ENCODE measurements around the gene FAM53B.

The FAM53B gene

GRCh38 chr10:124656541-124656940 lies 87.6 kb downstream of the FAM53B start:
- no peak for DNase-seq

- no peak for DNase-seq
These were observed 88.1 kb downstream of the FAM53B start for GRCh38 chr10:124656113-124656490.

GRCh38 chr10:124655191-124656112 lies 88.7 kb downstream of the FAM53B start:
- no peak for DNase-seq

- no peak for DNase-seq
These were observed 89.5 kb downstream of the FAM53B start for GRCh38 chr10:124654686-124655085.

- no peak for DNase-seq
These were observed 90.1 kb downstream of the FAM53B start for GRCh38 chr10:124653811-124654651.

GRCh38 chr10:124653311-124653710 lies 90.9 kb downstream of the FAM53B start:
- DNase-seq = no peak

- DNase-seq = no peak
These were observed 91.5 kb downstream of the FAM53B start for GRCh38 chr10:124652701-124653100.

GRCh38 chr10:124652200-124652599 lies 92.0 kb downstream of the FAM53B start:
- DNase-seq = no peak

GRCh38 chr10:124651402-124651891 lies 92.7 kb downstream of the FAM53B start:
- DNase-seq = no peak

- DNase-seq = no peak
These were observed 93.3 kb downstream of the FAM53B start for GRCh38 chr10:124650820-124651401.

- no peak for DNase-seq
These were observed 93.9 kb downstream of the FAM53B start for GRCh38 chr10:124650263-124650662.

- no peak for DNase-seq
These were observed 95.0 kb downstream of the FAM53B start for GRCh38 chr10:124649214-124649613.

GRCh38 chr10:124648738-124649137 lies 95.4 kb downstream of the FAM53B start:
- DNase-seq = peak; percentile 16

GRCh38 chr10:124648131-124648475 lies 96.1 kb downstream of the FAM53B start:
- no peak for DNase-seq

GRCh38 chr10:124647421-124648130 lies 96.6 kb downstream of the FAM53B start:
- no peak for DNase-seq

GRCh38 chr10:124646483-124647352 lies 97.5 kb downstream of the FAM53B start:
- DNase-seq = no peak

- no peak for DNase-seq
These were observed 98.6 kb downstream of the FAM53B start for GRCh38 chr10:124645467-124646095.

GRCh38 chr10:124644771-124645415 lies 99.3 kb downstream of the FAM53B start:
- DNase-seq = no peak

GRCh38 chr10:124644236-124644635 lies 99.9 kb downstream of the FAM53B start:
- DNase-seq = no peak

- DNase-seq = peak; percentile 44
These were observed 100.7 kb downstream of the FAM53B start for GRCh38 chr10:124643330-124644009.

Measured in NCI-H2227 treated with DMSO at 0.1 percent for 48 hours (cell line).